D721Med (cell line): ENCODE measurements around the gene CHST13.

Experiments
- DNase-seq: peaks from one replicate; pipeline ENCODE4 v3.0.0; 2011; ENCODE audit warnings: low spot score; ENCODE audit not compliant: insufficient read length
- FAIRE-seq: peaks from 2 replicates; lab custom pipeline; 2011; peaks lifted over from hg19 to GRCh38; lab: Jason Lieb, UNC
- TF ChIP-seq, protein P1 (sequence below): IDR thresholded peaks from 2 replicates; pipeline ENCODE4 v1.5.1; 2012; ENCODE audit warnings: mild to moderate bottlenecking, control low read depth; ENCODE audit not compliant: insufficient read depth; ENCODE audit errors: missing control alignments

The CHST13 gene

GRCh38 chr3:126479642-126480041 is 44.3 kb upstream of the CHST13 start:
- TF ChIP-seq, protein P1, sequence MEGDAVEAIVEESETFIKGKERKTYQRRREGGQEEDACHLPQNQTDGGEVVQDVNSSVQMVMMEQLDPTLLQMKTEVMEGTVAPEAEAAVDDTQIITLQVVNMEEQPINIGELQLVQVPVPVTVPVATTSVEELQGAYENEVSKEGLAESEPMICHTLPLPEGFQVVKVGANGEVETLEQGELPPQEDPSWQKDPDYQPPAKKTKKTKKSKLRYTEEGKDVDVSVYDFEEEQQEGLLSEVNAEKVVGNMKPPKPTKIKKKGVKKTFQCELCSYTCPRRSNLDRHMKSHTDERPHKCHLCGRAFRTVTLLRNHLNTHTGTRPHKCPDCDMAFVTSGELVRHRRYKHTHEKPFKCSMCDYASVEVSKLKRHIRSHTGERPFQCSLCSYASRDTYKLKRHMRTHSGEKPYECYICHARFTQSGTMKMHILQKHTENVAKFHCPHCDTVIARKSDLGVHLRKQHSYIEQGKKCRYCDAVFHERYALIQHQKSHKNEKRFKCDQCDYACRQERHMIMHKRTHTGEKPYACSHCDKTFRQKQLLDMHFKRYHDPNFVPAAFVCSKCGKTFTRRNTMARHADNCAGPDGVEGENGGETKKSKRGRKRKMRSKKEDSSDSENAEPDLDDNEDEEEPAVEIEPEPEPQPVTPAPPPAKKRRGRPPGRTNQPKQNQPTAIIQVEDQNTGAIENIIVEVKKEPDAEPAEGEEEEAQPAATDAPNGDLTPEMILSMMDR = no peak
- no peak for FAIRE-seq
- DNase-seq = no peak

DNA sequence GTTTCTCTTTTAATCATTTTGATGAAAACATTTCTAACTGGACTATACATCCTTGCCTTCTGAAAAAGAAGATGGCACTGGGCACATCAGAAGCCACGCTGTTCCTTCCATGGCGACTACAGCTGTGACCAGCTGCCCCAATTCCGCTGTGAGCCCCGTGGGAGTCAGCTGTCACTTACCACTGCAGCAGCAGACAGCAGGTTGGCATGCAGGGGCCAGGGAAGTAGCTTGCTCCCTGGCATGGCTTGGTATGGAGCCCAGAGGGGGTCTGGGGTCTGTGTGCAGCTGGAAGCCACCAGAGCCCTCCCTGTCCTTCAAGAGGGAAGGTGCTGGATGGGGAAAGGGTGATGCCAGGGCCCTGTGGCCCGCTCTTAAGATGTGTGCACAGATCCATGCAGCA is 43.7 kb upstream of the CHST13 start:
- FAIRE-seq = no peak
- TF ChIP-seq, protein P1 = no peak
- no peak for DNase-seq

DNA sequence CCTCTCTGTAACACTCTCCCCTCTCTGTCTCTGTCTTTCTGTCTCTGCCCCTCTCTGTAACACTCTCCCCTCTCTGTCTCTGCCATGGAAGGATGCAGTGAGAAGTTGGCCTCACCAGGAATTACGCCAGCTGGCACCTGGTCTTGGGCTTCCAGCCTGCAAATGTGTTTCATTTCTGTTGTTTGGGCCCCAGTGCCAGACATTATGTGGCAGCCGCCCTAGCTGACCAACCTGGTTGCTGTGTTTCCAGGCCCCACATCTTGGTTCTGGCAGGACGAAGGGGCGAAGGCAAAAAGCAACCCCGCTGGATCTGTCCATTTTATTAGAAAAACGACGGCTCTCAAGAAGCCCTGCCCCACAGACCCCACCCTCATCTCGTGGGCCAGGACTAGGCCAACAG is 43.1 kb upstream of the CHST13 start:
- FAIRE-seq (no peak), DNase-seq (no peak)
- TF ChIP-seq, protein P1 = no peak

DNA sequence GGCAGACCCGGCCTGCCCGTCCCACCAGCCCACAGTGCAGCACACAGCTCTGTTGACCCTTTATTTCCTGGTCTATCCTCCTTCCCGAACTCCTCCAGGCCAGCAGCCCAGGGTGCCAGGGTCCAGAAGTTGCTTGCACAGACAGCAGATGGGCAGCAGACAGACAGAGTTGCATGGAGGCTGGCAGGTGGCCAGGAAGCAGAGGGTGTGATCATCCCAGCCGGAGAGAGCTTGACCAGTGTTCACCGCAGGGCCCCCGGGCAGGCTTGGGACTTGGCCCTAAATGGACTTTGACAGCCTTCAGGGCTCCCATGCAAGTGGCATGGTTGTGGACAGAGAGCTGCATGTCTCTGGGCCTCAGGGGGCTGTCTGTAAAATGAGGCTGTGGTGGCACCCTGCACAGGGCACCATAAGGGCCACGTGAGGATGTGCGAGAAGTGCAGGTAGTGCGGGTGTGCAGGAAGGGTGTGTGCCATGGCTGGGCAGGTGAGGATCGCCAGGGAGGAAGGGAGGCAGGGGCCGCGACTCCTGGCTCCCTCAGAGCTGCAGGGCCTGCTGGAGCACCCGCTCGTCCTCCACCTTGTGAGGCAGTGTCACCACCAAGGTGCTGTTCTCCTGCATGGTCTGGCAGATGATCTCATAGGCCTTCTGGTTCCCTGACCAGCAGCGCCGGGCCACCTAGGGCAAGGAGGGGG is 42.0 kb upstream of the CHST13 start:
- FAIRE-seq (no peak), DNase-seq (no peak)
- TF ChIP-seq, protein P1 = no peak

- TF ChIP-seq, protein P1 = no peak
- DNase-seq (no peak), FAIRE-seq (no peak)
Observed at GRCh38 chr3:126482503-126483255, 41.3 kb upstream of the CHST13 start.

DNA sequence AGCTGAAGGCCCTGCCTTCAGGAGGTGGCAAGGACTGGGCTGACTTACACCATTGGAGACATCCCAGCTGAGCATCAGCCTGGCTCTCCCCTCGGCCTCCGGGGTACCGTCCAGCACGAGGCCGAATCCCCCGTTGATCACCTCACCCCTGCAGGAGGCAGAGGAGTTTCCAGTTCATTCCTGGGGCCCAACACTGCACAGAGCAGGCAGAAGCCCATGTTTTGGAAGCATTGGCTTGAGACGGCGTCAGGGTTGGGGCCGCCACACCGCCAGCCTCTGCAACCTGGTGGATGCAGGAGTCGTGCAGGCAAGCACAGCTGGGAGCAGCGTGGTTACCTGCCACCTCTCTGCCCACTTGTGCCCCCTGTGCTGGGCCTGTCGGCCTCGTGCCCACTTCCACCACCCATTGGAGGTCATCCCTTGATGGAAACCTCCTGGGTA is 40.6 kb upstream of the CHST13 start:
- DNase-seq = no peak
- TF ChIP-seq, protein P1 = no peak
- FAIRE-seq = no peak

DNA sequence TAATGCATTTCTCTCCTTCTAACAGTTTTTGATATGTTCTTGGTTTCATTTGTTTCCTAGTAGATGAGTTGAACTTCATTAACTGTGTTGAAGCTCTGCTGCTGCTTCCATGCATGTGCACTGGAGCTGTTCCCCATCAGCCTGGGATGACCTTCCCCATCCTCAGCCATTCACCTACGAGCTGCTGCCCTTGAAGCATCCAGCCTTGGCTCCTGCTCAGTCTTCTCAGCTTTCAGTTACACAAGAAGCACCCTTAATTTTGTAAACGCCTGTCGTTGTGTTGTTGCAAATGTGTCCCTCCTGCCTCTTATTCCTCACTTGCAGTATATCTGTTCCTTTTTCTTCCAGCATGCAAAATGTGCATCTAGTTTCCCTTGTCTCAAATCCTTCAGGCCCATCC is 39.8 kb upstream of the CHST13 start:
- DNase-seq (no peak), FAIRE-seq (no peak)
- TF ChIP-seq, protein P1 = no peak
